Endometrial microvascular endothelial cells (primary cell): ENCODE data around the gene RABGAP1L. TPM values are rescaled to one million over a fixed set of nuclear protein-coding genes. Genes with fewer than 3 reads are reported as not detected.

ENCODE experiments used
- in situ Hi-C: cut with HindIII; loops from 2 replicates; pipeline ENCODE4 v1.10.0; 2017; ENCODE audit warnings: low sequenced_read_pairs, low pct_unique_long_range_greater_than_20kb; ENCODE audit errors: inconsistent ontology term
- total RNA-seq: library from RNA; depleted of rRNA; stranded (reverse); fragments of >200 nt; gene quantifications from one replicate; pipeline ENCODE4 v1.2.3, GENCODE V29; 2015; ENCODE audit errors: inconsistent ontology term

RABGAP1L gene
- total RNA-seq, 1 donor from 2014 or later, result 15.5 TPM

DNA sequence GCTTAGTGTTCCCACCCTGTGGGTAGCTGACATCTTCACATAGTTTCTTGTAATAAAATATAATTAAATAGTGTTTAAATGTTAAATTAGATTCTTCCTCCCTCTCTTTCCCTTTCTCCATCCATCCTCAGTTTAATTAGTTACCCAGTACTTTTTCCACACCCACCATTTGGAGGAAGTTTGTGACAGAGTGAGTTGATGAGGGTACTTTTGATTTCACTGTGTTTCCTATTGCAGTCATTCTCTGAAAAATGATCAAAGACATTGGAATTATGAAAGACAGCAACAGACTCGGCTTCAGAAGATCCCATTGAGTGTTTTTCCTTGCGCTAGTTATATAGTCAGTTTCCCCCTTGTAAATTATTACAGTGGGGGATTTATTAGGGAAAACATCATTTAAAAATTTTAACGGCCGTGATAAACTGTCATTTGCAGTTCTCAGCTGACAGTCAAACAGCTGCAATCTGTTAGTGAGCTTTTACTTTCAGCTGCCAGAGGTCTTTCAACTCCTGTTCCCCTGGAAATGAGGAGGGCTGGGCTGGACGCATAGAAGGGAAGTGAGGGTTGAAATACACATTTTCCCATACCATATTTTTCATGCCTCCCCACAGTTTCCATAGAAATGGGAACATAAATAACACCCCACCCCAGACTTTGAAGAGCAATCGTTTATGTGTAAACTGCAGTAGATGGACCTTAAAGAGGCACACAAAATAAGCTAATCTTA is 779.1 kb downstream of the RABGAP1L start:
- in situ Hi-C loops, result no loop called here

DNA sequence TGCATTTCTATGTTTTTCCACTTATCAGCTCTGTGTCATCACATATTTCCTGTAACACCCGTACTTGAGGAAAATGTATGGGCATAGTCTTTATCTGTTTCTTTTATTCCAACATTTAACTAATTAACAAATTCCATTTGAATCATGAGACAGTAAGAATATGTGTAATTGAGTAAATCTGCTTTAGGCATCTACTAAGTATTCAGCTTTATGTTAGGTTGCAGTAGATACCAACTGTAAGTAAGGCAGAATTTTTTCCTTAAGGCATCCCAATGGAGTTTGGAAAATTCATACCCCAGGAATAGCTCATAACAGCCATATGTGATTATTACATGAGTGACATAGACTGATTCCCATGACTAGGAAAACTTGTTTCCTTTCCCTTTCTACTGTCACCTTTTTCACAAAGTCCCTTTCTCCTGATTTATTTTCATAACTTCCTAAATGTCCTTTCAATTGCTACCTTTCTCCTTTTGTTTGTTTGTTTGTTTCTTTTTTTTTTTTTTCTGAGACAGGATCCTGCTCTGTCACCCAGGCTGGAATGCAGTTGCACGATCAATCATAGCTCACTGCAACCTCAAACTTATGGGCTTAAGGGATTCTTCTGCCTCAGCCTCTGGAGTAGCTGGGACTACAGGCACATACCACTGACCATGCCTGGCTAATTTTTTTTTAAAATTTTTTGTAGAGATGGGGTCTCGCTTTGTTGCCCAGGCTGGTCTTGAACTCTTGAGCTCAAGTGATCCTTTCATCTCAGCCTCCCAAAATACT is 780.6 kb downstream of the RABGAP1L start:
- in situ Hi-C loops, result no loop called here

DNA sequence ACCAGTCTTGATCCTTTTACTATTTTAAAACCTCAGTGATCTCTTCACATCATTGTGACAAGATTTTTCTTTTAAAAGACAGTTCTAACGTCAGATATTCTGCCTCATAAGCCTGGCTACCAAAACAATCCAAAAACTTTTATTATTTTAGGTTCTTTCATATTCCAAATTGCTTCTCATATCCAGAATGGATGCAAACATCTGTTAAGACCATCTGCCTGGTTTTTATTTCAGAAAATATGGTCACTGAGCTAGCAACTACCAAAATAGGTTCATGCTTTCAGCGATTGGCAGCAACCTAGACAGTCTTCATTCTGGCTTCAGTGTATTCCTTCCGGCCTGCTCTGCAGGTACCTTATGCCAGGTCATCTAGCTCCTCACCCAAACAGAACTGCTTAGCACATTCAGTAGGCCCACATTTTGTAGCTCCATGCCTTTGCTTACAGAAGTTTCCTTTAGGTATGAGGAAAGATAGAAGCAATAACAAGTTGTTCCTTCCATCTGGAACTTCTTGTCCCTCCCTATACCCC is 781.4 kb downstream of the RABGAP1L start:
- in situ Hi-C loops, result no loop called here

DNA sequence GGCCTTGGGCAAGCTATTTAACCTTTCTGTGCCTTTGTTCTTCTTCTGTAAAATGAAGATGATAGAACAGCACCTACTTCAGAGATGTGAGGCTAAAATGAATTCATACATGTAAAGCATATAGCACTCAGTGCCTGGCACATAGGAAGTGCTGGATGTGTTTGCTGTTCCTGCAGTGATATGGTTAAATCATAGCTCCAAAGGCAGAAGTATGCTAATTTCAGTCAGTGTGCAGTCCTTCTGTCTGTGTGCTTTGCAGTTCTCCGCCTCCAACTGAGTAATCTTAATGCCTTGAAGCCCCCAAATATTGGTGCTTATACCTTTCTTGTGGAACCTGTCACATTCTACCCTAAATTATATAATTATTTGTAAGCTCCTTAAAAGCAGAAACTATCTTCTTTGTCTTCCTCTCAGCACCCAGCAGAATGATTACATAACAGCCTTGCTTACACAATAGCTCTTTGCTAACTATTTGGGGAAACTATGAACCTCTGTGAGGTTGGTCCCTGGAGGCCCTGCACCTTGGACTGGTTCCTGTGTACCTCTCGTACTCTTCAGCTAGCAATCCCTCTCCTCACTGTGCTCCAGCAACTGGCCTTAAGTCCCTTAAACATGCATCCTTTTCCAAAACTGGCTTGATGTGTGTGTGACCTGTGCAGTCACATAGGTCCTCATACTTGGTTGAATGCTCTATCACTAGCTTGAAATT is 783.4 kb downstream of the RABGAP1L start:
- in situ Hi-C loops, result no loop called here

GRCh38 chr1:174946031-174946430 is 786.7 kb downstream of the RABGAP1L start:
- in situ Hi-C loops, result no loop called here

GRCh38 chr1:174949061-174949460 is 789.7 kb downstream of the RABGAP1L start:
- in situ Hi-C loops, result no loop called here

GRCh38 chr1:174949645-174950044 is 790.3 kb downstream of the RABGAP1L start:
- in situ Hi-C loops, result no loop called here

- in situ Hi-C loops, result no loop called here
Measured at GRCh38 chr1:174953285-174954072, 794.2 kb downstream of the RABGAP1L start.

- in situ Hi-C loops, result no loop called here
Measured at GRCh38 chr1:174954073-174954460, 794.7 kb downstream of the RABGAP1L start.

GRCh38 chr1:174954671-174955669 is 795.6 kb downstream of the RABGAP1L start:
- in situ Hi-C loops, result no loop called here

DNA sequence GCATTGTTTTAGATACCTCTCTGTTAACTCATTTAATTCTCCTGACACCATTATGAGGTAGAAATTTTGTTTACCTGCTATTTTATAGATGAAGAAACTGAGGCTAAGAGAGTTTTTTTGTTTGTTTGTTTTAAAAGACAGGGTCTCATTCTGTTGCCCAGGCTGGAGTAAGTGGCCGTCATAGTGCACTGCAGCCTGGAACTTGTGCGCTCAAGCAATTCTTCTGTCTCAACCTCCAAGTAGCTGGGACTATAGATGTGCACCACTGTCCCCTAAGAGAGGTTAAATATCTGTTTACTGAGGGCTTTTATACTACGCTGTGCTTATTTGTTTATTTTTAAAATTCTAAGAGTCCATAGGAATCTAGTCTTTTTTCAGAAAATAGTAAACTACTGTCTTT is 796.8 kb downstream of the RABGAP1L start:
- in situ Hi-C loops, result no loop called here

GRCh38 chr1:174956976-174957375 is 797.7 kb downstream of the RABGAP1L start:
- in situ Hi-C loops, result no loop called here

DNA sequence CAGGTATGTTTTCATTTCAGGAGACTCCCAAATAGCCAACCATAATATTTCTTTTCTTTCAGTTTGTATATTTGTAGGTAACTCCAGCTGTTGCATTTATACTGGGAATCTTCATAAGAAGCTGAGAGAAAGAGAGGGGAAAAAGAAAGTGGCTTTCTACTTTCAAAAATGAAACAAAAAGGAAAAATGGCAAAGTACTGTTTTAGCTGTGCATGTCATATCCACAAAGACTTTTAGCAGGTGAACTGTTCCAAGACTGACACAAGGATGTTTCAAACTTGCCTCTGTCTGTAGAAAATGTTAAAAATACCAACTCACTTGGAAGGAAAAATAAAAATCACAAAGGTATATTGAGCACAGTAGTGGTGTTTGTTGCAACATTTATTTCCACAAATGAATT is 798.5 kb downstream of the RABGAP1L start:
- in situ Hi-C loops, result no loop called here

DNA sequence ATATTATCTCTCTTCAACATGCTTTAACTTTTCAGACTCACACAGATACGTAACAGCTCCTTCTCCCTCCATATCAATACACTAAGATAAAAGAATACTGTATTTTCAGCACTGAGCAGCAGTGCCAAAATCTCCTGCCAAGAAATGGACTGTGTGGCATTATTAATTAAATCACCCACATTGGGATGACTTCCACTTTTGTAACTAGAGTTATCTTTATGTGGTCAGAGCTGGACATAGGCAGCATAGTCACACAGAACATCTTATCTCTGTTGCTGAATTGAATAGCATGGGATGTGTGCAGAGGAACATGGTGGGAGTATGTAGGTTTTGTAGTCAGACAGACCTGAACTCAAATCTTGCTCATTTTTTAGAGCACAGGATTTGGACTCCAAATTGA is 799.1 kb downstream of the RABGAP1L start:
- in situ Hi-C loops, result no loop called here

DNA sequence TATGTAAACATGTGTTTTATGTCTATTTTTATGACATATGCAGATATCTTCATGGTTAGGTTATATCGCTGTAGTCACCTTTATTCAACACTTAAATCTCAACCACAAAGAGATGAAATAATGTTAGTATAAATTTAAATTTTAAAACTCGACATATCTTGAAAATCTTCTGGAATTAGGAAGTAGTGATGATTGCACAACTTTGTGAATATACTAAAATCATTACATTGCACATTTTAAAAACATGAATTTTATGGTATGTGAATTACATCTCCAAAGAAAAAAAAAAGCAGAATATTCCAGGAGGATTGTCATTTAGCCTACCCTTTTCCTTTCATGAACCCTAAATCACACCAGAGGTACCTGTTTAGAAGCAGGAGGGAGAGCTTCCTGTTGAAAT is 801.0 kb downstream of the RABGAP1L start:
- in situ Hi-C loops, result no loop called here

GRCh38 chr1:174963529-174964125 is 804.3 kb downstream of the RABGAP1L start:
- in situ Hi-C loops, result no loop called here

- in situ Hi-C loops, result no loop called here
Measured at GRCh38 chr1:174964261-174964971, 805.1 kb downstream of the RABGAP1L start.
